Measurements from ENCODE around the gene TCEA3.

GRCh38 chr1:23358310-23358875 lies 66.2 kb downstream of the TCEA3 start:
- TF ChIP-seq ZNF384 (IDR thresholded peaks at IDR 0.05), result no peak
- no peak for TF ChIP-seq FOXM1 (IDR thresholded peaks at IDR 0.05; ENCODE audit: borderline replicate concordance)
- no peak for TF ChIP-seq SP1 (IDR thresholded peaks at IDR 0.05)
- TF ChIP-seq TARDBP (IDR thresholded peaks at IDR 0.05), result no peak
- no peak for TF ChIP-seq HDGF (IDR thresholded peaks at IDR 0.05; ENCODE audit: borderline replicate concordance)
- TF ChIP-seq SUZ12 (IDR thresholded peaks at IDR 0.05), result no peak
- TF ChIP-seq FOXK2 (IDR thresholded peaks at IDR 0.05), result no peak
- TF ChIP-seq ARNT (IDR thresholded peaks at IDR 0.05), result no peak
